COLO668 (cell line): ENCODE measurements around the gene AMPD3.

ENCODE experiments used
- DNase-seq: peaks from one replicate; lab custom pipeline; 2025; ENCODE audit not compliant: unreplicated experiment; lab: John Stamatoyannopoulos, UW

The AMPD3 gene

DNA sequence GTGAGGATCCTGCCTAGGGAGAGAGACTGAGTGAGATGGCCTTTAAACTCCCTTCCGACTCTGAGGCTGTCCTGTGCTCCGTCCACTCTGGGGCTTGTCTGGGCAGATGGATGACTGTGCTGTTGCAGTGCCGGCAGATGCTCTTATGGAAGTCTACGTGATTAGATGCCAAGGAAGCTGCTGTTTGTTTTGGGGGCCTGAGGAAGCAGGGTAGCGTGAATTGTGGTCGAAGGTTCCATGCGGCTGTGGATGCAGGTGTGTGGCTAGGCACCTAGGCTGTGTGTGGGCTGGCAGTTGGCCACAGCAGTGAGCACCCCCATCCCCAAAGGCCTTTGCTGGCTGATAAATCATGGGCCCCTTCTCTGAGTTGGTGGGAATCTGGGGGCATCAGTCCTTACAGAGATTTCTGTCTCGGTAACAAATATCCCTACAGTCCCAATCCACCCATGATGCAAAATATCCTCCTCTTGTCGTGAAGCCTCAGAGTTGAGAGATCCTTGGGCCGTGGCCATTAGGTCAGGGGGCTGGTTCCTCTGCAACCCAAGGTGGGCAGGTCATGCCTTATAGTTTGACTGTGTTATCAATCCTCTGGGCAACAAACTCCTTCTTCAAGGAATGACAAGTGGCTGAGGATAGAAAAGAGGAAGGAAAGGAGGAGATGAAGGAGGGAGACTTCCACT lies 31.2 kb downstream of the AMPD3 start:
- DNase-seq, result no peak

DNA sequence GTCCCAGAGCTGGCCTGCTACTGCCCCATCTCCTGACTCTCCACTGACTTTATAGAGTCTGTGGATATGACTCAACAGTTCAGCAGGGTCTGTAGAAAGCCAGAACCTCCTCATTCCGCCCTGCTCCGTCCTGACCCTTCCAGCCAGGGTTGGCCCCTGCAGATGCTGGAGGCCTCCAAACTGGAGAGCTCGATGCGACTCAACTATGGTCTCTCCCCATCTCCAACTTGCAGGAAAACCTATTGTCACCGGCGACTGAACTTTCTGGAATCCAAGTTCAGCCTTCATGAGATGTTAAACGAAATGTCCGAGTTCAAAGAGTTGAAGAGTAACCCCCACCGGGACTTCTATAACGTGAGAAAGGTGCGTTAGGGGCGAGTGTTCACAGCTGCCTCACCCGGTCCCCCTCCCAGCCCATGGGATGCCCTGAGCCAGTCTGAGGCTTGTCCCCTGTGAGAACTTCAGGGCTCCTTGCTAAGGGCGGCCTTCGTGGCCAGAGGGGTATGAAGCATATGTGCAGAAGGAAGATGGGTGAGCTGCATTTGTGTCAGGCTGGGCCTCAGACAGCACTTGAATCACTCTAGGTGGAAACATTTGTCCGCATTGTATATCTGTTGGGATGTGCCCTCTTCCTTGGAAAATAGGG lies 32.1 kb downstream of the AMPD3 start:
- DNase-seq, result no peak

DNA sequence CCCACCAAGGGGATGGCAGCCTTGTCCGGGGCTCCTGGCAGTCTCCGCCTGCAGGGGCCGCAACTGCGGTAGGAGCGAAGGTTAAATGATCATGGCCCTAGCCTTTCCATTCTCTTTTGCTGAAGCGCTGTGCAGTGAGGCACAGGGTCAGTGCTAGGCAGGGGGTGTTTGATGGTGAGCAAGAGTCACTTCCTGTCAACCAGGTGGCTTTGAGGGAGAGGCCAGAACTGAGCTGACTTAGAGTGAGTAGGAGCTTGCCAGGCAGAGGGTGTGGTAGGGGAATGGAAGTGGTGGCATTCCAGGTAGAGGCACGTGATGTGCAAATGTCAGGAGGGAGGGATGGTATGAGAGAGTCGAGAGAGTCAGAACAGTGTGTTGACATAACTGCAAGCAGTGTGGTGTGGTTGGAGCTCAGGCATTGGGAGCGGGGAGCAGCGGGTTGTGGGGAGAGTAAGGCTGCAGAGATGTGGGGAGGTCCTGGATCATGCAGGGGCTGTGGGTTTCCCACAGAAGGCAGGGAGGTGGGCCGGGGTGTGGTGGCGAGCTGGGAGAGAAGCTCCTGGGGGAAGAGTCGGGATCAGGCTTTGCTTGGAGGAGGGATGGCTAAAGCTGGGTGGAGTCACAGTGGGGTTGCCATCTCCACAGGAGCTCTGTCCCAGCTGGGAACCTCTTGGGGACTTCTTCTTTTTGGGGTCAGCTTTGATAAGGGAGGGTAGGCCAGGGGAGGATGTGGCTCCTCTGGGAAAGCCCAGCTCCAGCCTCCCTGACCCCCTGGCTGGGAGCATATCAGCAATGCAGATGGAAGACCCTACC lies 33.3 kb downstream of the AMPD3 start:
- no peak for DNase-seq

DNA sequence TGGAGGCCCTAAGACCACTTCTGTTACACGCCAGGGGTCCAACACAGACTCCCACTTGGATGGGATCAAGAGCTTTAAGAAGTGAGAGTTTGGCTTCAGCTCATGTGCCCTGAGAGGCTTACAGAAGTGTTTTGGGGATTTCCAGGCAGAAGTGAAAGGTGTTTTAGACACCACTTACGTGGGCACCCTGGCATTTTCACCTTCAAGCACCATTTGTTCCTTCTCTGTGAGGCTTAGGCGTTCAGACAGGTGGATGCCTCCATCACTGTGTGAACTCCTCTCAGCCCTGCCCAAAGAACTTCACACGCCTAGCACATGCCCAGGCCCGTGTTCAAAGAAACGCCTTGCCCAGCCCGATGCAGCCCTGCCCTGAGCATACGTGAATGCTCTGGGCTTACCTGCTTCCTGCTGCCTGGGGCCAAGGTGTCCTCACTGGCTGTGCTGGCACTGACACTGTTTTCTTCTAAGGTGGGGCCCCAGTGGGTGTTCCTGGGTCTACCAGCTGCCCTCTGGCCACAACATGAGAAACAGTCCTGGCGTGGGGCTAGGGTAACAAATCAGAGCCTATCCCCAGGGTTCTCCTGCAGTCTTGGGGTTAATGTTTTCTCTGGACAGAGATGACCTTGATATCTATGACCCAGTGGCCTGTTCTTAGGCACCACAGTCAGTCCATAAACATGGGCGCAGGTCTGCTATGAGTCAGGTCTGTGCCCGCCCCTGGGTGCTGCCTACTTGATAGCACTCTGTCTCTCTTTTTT lies 34.0 kb downstream of the AMPD3 start:
- no peak for DNase-seq

DNA sequence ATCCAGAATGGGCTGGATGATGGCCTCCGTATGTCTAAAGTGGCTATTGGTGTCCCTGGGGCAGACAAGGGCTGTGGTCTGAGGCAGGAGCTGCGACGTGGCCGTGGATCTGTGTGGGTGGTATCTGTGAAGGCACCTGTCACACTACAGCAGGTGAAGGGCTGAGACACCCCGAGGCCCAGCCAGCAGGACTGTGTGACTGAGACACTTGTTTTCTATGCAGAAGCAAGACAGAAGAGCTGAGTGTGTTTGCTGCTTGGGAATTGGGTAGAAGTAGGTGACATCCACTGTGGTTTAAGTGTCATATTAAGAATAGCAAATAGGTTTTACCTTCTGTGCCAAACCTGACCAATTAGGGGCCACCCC lies 35.0 kb downstream of the AMPD3 start:
- DNase-seq, result no peak

DNA sequence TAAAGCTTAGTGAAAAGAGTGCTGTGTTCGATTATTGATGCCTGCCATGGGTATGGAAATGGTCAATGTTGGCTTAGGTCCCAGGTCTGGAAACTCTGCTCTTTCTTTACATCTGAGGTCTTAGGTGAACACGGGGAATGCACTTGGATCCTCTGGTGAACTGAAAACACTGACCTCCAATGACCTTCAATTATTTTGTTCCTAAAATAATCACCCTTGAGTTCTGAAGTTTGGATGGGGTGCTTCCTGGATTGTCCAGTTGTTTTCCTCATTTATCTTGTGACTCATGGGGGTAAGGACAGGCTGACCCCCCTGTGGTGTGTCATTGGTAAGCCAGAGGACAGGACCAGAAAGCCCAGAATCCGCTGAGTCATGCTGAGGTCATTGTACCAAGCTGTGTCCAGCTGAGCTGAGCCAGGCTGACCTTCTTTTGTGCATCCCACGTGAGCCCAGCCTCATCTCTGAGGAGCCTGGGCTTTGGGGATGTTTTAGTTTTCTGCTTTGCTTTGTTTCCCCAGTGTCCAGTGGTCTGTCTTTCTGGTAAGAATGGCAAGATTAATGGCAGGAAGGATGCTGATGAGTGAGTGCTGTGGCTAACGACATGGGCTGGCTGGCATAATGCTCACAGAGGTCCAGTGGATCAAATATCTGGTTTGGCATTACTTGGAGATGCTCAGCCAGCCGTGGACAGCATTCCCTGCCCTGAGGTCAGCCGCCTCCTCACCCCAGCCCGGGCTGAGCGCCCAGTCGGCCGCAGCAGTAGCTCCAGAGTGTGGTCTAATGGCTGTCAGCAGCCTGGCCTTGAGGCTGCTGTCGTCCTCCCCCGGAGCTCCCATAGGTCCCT lies 35.6 kb downstream of the AMPD3 start:
- no peak for DNase-seq

DNA sequence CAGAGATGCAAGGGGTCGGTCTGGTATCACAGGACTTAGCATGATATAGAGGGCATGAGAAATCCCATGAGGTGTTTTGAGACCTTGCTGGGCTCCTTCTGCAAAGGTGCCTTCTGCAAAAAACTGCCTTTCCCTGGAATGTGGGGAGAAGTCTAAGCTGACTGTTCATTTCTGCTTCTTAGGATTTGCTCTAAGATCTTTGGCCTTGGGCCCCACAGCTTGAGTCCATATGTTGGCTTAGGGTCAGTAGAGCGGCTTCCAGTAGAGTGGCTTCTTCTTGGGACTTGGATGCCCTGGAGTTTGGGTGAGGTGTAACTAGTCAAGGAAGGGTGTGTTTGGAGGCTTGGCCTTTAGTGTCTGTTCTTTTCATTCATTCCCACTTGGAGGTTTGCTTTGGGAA lies 37.0 kb downstream of the AMPD3 start:
- DNase-seq, result no peak

DNA sequence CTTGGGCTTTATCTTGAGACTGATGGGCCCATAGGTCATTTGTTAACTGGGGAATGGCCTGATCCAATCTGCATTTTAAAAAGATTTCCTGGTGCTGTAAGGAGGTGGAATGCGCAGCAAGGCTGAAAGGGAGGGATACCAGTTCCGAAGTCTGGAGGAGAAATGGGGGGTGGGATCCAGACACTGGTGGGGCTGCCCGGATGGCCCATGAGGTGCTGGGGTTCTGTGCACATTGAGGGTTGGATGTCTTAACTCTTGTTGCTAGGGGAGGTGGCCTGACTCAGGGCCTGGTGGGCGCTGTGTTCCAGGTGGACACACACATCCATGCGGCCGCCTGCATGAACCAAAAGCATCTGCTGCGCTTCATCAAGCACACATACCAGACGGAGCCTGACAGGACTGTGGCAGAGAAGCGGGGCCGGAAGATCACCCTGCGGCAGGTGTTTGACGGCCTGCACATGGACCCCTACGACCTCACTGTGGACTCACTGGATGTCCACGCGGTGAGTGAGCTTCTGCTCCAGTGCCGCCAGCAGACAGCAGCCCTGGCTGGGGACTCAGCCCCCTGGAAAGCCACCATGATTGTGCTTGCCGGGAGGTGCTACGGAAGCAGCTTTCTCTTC lies 38.1 kb downstream of the AMPD3 start:
- DNase-seq, result no peak

DNA sequence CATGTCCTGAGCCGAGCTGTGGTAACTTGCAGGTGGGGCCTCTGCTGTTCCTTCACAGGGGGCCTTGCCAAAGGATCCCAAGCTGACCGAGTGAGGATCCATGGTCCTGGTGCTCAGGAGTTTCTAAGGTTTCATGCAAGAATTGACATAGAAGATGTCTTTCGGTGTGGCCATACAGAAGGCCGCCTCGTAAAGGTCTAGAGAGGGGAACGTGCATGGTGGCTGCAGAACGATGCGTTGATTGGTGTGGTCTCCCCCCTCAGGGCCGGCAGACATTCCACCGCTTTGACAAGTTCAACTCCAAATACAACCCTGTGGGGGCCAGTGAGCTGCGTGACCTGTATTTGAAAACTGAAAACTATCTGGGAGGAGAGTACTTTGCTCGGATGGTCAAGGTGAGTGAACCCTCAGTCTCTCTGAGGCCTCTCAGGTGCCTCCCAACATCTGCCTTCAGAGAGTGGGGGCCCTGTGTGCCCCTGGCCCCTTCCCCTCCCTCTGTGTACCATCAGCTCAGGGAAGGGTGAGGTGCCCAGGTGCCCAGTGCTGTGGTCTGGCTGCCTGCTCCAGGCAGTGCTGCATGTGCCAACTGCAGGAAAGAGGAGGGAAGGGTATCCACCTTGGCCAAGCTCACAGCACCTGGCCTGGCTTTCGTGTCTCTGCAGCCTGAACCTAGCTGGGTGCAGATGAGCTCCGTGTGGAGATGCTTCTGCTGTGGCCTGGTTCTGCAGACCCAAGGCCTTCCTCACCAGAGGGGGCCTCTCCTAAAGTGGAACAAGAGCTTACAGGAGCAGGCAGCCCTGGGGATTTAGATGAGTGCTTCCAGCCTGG lies 39.8 kb downstream of the AMPD3 start:
- no peak for DNase-seq

DNA sequence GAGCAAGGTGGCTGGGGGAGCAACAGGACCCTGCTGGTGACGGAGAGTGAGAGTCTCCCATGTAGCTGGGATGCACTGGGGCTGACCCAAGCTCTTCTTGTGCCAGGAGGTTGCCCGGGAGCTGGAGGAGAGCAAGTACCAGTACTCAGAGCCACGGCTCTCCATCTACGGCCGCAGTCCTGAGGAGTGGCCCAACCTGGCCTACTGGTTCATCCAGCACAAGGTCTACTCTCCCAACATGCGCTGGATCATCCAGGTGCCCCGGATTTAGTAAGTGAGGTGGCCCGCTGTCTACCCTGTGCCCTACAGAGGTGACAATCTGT lies 40.4 kb downstream of the AMPD3 start:
- DNase-seq, result no peak

DNA sequence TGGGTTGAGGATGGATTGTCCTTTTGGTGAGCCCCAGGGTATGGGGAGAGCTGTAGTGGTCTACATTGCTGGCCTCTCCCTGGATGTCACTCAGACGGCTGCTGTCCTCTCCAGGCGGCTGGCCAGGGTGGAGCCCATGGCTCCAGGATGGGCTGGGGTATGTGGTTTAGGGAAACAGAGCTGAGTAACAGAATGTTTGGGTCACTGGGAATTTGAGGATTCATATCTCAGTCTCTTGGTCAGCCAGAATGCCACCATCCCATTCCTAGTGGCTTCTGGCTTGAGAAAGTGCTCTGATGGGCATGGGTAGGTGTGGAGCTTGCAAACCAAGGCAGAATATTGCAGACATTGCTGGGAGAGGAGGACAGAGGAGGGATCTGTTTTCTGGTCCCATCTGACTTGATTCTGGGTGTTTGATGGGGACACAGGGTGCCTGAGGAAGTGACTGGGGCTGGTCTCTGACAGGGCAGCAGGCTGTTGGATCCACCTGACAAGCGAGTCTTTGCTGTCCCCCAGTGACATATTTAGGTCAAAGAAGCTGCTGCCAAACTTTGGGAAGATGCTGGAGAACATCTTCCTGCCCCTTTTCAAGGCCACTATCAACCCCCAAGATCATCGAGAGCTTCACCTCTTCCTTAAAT lies 41.4 kb downstream of the AMPD3 start:
- no peak for DNase-seq

DNA sequence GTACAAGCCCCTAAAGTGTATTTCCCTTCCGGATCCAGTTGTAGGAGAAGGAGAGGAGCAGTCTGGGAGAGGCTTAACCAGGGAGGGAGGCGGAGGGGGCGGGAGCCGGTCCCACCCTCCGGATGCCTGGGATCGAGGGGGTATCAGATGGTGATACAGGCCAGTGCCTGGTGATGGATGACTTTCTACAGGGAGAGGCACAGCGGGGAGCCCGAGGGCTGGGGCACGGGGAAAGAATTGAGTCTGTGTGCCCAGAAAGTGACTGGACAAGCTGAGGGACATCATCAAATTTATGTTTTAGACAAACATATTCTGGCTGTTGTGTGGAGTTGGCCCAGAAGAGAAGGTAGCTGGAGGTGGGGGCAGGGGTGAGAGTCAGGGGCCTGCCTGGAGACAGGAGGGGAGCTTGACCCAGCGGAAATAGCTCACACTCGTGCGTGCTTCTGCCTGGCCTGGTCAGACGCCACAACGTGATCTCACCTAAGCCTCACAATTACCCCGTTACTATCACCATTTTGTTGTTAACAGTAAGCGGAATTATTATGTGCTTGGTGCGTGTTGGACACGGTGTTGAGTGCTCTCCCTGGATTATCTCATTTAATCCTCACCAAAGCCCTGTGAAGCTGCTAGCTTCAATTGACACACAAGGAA lies 42.4 kb downstream of the AMPD3 start:
- no peak for DNase-seq

DNA sequence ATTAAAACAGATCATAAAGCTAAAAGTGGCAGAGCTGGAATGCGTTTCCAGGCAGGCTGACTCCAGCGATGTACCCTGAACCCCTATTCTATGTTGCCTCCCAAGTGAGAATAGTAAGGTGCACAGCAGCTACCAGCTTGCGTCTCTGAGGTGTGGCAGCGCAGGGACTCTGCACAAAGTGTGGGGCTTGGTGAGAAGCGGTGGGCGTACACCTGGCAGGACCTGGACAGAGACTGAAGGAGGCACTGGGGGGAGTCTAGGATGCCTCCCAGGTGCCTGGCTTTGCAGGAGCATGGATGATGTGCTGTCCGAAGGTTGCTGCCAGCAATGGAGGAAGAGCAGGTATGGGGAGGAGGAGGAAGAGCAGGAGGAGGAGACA lies 42.9 kb downstream of the AMPD3 start:
- no peak for DNase-seq

DNA sequence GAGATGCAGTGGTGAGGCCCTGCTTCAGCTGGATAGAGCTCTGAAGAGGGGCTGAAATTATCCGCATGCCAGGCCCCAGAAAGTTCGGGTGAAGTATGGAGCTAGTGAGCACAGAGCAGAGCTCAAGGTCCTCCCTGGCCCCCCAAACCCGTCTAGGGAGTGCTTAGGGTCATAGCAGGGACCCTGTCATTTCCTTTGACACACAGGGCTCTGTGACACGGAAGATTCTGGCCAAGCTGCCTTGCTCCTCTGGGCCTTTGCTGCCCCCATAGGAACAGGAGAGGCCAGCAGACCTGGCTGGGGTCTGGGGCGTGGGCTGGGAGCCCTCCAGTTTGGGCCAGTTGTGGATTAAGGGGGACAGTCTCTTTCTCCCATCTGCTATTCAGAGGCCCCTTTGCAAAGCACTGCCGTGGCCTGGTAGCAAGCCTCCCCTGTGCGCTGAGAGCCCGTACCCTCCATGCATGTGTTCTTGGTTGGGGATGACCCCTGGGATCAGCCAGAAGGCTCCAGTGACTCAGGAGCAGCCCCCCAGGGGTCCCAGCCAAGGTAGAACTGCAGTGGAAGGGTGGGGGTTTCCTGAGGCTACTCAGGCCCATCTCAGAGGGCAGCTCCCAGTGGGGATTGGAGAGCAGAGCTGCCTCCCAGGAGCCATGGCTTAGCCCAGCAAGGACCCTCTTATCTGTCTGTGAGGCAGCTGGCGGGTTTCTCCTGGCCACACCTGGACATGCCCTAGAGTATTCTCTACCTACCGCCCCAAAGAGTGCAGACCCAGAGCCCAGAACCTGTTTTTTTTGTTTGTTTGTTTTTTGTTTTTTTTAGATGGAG lies 43.6 kb downstream of the AMPD3 start:
- no peak for DNase-seq

DNA sequence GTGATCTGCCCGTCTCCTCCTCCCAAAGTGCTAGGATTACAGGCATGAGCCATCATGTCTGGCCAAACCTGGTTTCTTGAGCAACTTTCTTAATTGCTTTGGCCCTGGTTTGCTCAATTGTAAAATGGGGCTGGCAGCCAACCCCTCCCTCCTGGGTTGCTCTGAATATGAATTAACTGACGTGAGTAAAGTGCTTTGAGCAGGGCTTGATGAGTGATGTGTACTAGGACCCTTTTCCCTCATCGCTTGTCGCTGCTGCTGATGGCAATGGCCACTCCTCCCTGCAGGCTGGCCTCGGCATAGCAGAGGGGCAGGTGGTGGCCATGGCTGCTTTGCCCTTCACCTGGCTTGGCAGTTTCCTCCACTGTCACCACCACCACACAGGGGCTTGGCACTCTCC lies 44.4 kb downstream of the AMPD3 start:
- DNase-seq, result no peak

DNA sequence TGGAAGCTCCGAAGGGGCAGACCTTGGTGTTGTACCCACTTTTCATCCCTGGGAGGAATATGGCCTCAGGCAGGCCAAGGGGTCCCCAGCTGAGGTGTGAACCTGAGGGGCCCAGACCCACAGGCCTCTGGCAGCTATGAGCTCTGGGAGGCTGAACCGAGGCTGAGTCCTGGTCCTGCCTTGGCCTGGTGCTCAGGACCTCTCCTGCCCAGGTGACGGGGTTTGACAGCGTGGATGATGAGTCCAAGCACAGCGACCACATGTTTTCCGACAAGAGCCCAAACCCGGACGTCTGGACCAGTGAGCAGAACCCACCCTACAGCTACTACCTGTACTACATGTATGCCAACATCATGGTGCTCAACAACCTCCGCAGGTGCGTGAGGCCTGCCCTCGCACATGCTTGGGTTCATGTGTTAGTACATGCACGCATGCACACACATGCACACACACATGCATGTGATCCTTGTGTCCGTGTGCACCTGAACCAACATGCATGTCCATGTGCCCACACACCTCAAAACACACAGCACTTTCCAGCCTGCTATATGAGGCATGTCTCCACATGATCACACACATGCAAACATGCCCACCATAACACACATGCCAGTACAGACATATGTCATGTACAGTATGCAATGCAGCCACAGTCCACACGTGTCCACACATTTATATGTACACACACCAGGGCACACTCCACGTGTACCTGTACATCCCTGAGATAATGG lies 45.0 kb downstream of the AMPD3 start:
- no peak for DNase-seq
